Measurements from ENCODE around the gene TMEM242. TPM values are rescaled to one million over a fixed set of nuclear protein-coding genes. Genes with fewer than 3 reads are reported as not detected.

TMEM242 gene
- total and polyA plus RNA-seq, 2 of the 4 experiments (the other 2 are of a cell fraction) = 2.3 to 4.6 TPM

DNA sequence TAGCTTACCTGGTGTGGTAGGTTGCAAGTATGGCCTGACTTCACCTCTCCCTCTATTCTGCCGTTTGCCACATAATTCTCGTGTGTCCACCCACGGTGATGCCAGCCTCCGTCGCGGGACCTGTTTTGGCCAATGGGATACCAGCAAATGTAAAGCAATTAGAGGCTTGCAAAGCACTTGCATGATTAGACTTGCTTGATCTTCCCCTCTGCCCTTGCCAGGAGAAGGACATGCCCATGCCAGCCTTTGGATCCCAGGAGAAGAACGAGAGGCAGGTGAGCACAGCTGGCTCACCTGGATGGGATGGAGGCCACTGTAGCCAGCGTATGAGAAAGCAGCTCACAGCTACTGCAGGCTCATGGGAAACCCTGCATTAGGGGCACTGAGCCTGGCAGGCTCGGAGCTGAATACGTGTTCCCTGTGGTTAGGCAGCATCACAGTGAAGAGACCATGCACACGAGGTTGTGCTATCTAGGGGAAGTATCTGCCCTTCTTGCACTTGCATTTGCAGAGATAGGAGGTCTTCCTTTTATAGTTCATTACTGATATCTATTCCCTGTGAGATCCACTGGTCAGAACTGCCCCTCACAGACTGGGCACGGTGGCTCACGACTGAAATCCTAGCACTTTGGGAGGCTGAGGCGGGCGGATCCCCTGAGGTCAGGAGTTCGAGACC, 62.4 kb downstream of the TMEM242 start:
- no peak overlapping the region for H4K91ac ChIP-seq (ENCODE audit: insufficient read depth, low read depth, low read length)
- H4K5ac ChIP-seq (ENCODE audit: low read depth, low read length) = no peak overlapping the region
- TF ChIP-seq CHD1 (IDR thresholded peaks at IDR 0.05; ENCODE audit: low read depth, low read length) = no peak
- no peak for TF ChIP-seq RAD21 (IDR thresholded peaks at IDR 0.05; ENCODE audit: low read length)
- no peak for TF ChIP-seq BHLHE40 (IDR thresholded peaks at IDR 0.05; ENCODE audit: low read depth, low read length)
- no peak for TF ChIP-seq POLR2A (IDR thresholded peaks at IDR 0.05; ENCODE audit: low read depth, low read length)
- TF ChIP-seq, protein P1, sequence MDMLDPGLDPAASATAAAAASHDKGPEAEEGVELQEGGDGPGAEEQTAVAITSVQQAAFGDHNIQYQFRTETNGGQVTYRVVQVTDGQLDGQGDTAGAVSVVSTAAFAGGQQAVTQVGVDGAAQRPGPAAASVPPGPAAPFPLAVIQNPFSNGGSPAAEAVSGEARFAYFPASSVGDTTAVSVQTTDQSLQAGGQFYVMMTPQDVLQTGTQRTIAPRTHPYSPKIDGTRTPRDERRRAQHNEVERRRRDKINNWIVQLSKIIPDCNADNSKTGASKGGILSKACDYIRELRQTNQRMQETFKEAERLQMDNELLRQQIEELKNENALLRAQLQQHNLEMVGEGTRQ (IDR thresholded peaks at IDR 0.05; ENCODE audit: low read depth, low read length) = no peak
- TF ChIP-seq FOS (IDR thresholded peaks at IDR 0.05; ENCODE audit: low read depth, low read length) = no peak
- TF ChIP-seq, protein P2, sequence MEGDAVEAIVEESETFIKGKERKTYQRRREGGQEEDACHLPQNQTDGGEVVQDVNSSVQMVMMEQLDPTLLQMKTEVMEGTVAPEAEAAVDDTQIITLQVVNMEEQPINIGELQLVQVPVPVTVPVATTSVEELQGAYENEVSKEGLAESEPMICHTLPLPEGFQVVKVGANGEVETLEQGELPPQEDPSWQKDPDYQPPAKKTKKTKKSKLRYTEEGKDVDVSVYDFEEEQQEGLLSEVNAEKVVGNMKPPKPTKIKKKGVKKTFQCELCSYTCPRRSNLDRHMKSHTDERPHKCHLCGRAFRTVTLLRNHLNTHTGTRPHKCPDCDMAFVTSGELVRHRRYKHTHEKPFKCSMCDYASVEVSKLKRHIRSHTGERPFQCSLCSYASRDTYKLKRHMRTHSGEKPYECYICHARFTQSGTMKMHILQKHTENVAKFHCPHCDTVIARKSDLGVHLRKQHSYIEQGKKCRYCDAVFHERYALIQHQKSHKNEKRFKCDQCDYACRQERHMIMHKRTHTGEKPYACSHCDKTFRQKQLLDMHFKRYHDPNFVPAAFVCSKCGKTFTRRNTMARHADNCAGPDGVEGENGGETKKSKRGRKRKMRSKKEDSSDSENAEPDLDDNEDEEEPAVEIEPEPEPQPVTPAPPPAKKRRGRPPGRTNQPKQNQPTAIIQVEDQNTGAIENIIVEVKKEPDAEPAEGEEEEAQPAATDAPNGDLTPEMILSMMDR (conservative IDR thresholded peaks at IDR 0.05; ENCODE audit: low read depth, low read length) = no peak
- no peak for TF ChIP-seq CEBPB (IDR thresholded peaks at IDR 0.05; ENCODE audit: low read depth, low read length)
- TF ChIP-seq RFX5 (IDR thresholded peaks at IDR 0.05; ENCODE audit: low read depth, low read length) = no peak
- peak overlapping the region; percentile 1 for H2AK9ac ChIP-seq (replicated peaks; ENCODE audit: low read depth, low read length, poor library complexity)
- H4K20me1 ChIP-seq (ENCODE audit: insufficient read depth, low read length) = no peaks in the 10 kb centered on the region
- H3K79me1 ChIP-seq (ENCODE audit: low read depth in 1 of 2, low read length in 2 of 2) = no peaks in the 10 kb centered on the region
- H3K9me3 ChIP-seq (ENCODE audit: control insufficient read depth, insufficient read depth, low read length) = no peaks in the 10 kb centered on the region
- dilution Hi-C loops (cut with HindIII; ENCODE audit: low sequenced_read_pairs, unreplicated experiment) (no loop called here), intact Hi-C loops (cut with micrococcal nuclease) (no loop called here), in situ Hi-C loops (cut with MboI; ENCODE audit: low sequenced_read_pairs) (no loop called here)
- no peak overlapping the region for H3K14ac ChIP-seq (replicated peaks; ENCODE audit: low read depth, low read length)
- H3K18ac ChIP-seq (ENCODE audit: low read depth, low read length) = no peak overlapping the region
- H4K8ac ChIP-seq (ENCODE audit: low read depth in 2 of 2, low read length in 2 of 2) = no peak overlapping the region
- H3K4ac ChIP-seq (ENCODE audit: low read depth, low read length) = no peak overlapping the region
- CTCF ChIA-PET = no interaction called here
- no peak overlapping the region for H2AFZ ChIP-seq (replicated peaks; ENCODE audit: low read length, poor library complexity)
- no peak for DNase-seq
- no peak overlapping the region for H3K9ac ChIP-seq (ENCODE audit: low read depth, low read length)
- H2BK120ac ChIP-seq (ENCODE audit: low read depth, low read length) = no peak overlapping the region
- no peak overlapping the region for H3K23ac ChIP-seq (ENCODE audit: low read depth, low read length)
- H3K36me3 ChIP-seq (ENCODE audit: control insufficient read depth, insufficient read depth, low read length) = no peaks in the 10 kb centered on the region
- H2AK5ac ChIP-seq (ENCODE audit: low read depth, low read length) = no peak overlapping the region
- POLR2A ChIA-PET (ENCODE audit: unreplicated experiment) = no interaction called here
- no peak overlapping the region for H2BK5ac ChIP-seq (ENCODE audit: low read depth, low read length, poor library complexity, severe bottlenecking)
- no TSS peak for BruUV-seq (replicated peaks)
- no peak for ATAC-seq (ENCODE audit: low read depth)
- no peak overlapping the region for H3K27ac ChIP-seq (ENCODE audit: insufficient read depth, low read length)
- H3K56ac ChIP-seq (ENCODE audit: extremely low read depth, insufficient read depth, low read length) = no peak overlapping the region
- H3K4me3 ChIP-seq (ENCODE audit: insufficient read depth, low read depth, low read length) = no peak overlapping the region
- H2BK20ac ChIP-seq (ENCODE audit: low read depth, low read length) = no peak overlapping the region
- no peak overlapping the region for H3K4me2 ChIP-seq (ENCODE audit: low read depth, low read length)
- peaks cover 22% of the 10 kb centered on the region for H3K27me3 ChIP-seq (ENCODE audit: control insufficient read depth, insufficient read depth, low read length)
- no peak overlapping the region for H2BK15ac ChIP-seq (ENCODE audit: low read depth, low read length)
- H3K9me1 ChIP-seq (ENCODE audit: insufficient read depth, low read length) = no peaks in the 10 kb centered on the region
- no peaks in the 10 kb centered on the region for H3K4me1 ChIP-seq (ENCODE audit: control insufficient read depth, insufficient read depth, low read length)
- WGBS, 2 experiments (ENCODE audit: extremely low coverage in 2 of 2, insufficient read length in 1 of 2) = 68% methylated on average over 2 of the region's 16 CpGs; no CpG with 5 or more reads in 1 of the 2 experiments
